Activated CD8-positive, alpha-beta memory T cell treated with anti-CD3 and anti-CD28 coated beads, Interleukin-2, amount 10 ng/mL, durations not matched to agents 7 days and 5 days (primary cell): ENCODE measurements around the gene BSG. TPM values are rescaled to one million over a fixed set of nuclear protein-coding genes. Genes with fewer than 3 reads are reported as not detected.
A peak's percentile ranks its signal among the peaks of the same experiment; 100 is the strongest.

Source experiments
- ATAC-seq: fragments of 150-1000 bp; cut with Tn5 transposase; one replicate; pipeline ENCODE4 v1.10.0; 2021; ENCODE audit warnings: moderate library complexity
- CTCF ChIA-PET: fragments of 350-600 bp; sonication (Branson Sonifier 250); formaldehyde crosslinking; loops from one replicate; lab custom pipeline; 2021; ENCODE audit warnings: antibody characterized with exemption; lab: Charles Lee
- DNase-seq: peaks from one replicate; pipeline ENCODE4 v3.0.0-alpha.2; 2020
- H3K27ac Mint-ChIP-seq: one replicate; pipeline ENCODE4 v1.8.0; 2021; ENCODE audit warnings: mild to moderate bottlenecking, mixed read lengths
- H3K27me3 Mint-ChIP-seq: one replicate; pipeline ENCODE4 v1.8.0; 2021; ENCODE audit warnings: mixed read lengths
- H3K36me3 Mint-ChIP-seq: one replicate; pipeline ENCODE4 v1.8.0; 2021; ENCODE audit warnings: mild to moderate bottlenecking, mixed read lengths
- H3K4me1 Mint-ChIP-seq: one replicate; pipeline ENCODE4 v1.8.0; 2021; ENCODE audit warnings: mixed read lengths
- H3K4me3 Mint-ChIP-seq: one replicate; pipeline ENCODE4 v1.8.0; 2021; ENCODE audit warnings: mild to moderate bottlenecking, moderate library complexity, mixed read lengths
- H3K9me3 Mint-ChIP-seq: one replicate; pipeline ENCODE4 v1.8.0; 2022; ENCODE audit warnings: low read depth, mixed read lengths
- total RNA-seq, 2 experiments: library from RNA; stranded (reverse); gene quantifications; one replicate each; pipeline ENCODE4 v1.2.3, GENCODE V29; 2021

The BSG gene
- total RNA-seq, 2 experiments from 2014 or later, result 206 to 225 TPM

DNA sequence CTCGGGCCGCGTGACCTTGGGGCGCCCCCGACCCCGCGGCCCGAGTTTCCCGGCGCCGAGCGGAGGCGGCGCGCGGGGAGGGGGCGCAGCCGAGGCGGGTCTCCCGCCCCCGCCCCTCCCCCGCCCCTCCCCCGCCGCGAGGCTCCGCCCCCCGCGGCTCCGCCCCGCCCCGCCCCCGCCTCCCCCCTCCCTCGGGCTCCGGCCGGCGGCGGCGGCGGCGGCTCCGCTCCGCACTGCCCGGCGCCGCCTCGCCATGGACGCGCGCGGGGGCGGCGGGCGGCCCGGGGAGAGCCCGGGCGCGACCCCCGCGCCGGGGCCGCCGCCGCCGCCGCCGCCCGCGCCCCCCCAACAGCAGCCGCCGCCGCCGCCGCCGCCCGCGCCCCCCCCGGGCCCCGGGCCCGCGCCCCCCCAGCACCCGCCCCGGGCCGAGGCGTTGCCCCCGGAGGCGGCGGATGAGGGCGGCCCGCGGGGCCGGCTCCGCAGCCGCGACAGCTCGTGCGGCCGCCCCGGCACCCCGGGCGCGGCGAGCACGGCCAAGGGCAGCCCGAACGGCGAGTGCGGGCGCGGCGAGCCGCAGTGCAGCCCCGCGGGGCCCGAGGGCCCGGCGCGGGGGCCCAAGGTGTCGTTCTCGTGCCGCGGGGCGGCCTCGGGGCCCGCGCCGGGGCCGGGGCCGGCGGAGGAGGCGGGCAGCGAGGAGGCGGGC is 17.4 kb downstream of the BSG start, which contains the start of gene HCN2:
HCN2 (plus strand) TSS at position 189 of the 703 bp plus-strand sequence; CDS start at position 254, 65 bp downstream.
- ATAC-seq (no peak), DNase-seq (no peak)
- Mint-ChIP-seq H3K4me1 (peaks cover 2% of the 10 kb centered on the region), H3K36me3 (no peaks in the 10 kb centered on the region), H3K4me3 (no peak within 1 kb of the TSS), H3K9me3 (no peaks in the 10 kb centered on the region), H3K27ac (no peak within 1 kb of the TSS), H3K27me3 (peaks cover 37% of the 10 kb centered on the region)
- CTCF ChIA-PET, result interaction anchor here (0.8 kb wide), 1 partner anchor 144 kb away, joined by 3 read pairs; no protein-coding TSS in a partner anchor

DNA sequence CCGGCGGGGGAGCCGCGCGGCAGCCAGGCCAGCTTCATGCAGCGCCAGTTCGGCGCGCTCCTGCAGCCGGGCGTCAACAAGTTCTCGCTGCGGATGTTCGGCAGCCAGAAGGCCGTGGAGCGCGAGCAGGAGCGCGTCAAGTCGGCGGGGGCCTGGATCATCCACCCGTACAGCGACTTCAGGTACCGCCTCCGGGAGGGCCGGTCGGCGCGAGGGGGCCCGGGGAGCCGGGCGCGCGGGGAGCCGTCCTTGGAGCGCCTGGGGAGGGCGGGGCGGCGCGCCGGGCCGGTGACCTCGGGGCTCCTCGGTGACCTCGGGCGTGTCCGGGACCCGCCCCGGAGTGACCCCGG is 18.0 kb downstream of the BSG start:
- CTCF ChIA-PET, result interaction anchor here (0.8 kb wide), 1 partner anchor 144 kb away, joined by 3 read pairs; no protein-coding TSS in a partner anchor
- Mint-ChIP-seq H3K4me1 (peaks cover 2% of the 10 kb centered on the region), H3K4me3 (no peak overlapping the region), H3K36me3 (no peaks in the 10 kb centered on the region), H3K27me3 (peaks cover 37% of the 10 kb centered on the region), H3K9me3 (no peaks in the 10 kb centered on the region), H3K27ac (no peak overlapping the region)
- DNase-seq, result no peak
- ATAC-seq, result peak; percentile 37

DNA sequence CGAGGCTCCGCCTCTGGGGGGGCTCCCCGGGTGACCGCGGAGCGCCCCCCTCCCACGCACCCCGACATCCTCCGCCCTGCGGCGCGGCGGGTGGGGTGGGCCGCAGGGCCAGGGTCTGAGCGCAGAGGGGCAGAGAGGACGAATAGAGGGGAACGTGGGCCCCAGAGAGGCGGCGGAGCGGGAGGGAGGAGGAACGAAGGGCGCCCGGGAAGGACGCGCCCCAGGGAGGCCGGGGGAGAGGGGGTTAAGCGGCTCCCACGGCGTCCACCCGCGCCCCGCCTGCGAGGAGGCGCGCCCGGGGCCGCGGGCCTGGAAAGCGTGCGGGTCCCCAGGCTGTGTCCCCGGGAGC is 18.3 kb downstream of the BSG start:
- H3K27ac Mint-ChIP-seq, result no peak overlapping the region
- no peak overlapping the region for H3K4me3 Mint-ChIP-seq
- no peaks in the 10 kb centered on the region for H3K9me3 Mint-ChIP-seq
- ATAC-seq (no peak), DNase-seq (no peak)
- H3K4me1 Mint-ChIP-seq, result peaks cover 2% of the 10 kb centered on the region
- CTCF ChIA-PET, result no interaction called here
- peaks cover 37% of the 10 kb centered on the region for H3K27me3 Mint-ChIP-seq
- no peaks in the 10 kb centered on the region for H3K36me3 Mint-ChIP-seq

DNA sequence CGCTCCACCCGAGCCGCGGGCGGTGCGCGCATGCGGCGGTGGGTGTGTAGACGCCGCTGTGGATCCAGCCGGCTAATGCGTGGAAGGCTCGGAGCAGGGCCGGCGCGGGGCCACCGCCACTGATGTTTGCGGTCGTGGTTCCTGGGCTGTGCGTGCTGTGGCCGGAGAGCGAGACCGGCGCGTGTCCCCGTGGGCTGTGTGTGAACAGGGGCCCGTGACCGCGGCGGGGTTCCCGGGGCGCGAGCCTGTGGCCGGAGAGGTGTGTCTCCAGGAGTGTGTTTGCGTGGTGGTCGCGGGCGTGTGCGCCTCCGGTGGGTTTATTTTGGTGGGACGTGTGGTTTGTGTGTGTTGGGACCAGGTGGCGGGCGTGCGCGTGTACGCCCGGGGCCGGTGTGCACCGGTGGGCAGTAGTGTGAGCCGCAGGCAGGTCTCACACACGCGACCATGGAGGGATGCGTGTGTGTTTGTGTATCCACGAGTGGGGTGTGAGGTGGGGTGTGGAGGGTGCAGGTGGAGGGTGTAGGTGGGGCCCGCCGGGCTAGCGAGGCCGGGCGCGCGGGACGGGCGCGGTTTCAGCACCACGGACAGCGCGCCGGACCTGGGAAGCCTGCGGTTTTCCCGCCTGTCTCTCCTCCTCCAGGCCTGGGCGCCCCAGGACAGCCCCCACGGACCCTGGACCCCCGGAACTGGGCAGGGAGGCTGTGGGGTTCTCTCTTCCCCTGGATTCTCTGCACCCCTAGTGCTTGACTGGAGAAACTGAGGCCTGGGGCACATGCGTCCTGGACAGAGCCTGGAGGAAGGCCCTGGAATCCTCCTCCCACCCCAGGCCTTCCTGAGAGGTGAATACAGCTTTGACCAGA is 18.9 kb downstream of the BSG start:
- Mint-ChIP-seq H3K9me3 (no peaks in the 10 kb centered on the region), H3K4me3 (no peak overlapping the region), H3K36me3 (no peaks in the 10 kb centered on the region), H3K4me1 (peaks cover 2% of the 10 kb centered on the region), H3K27ac (no peak overlapping the region), H3K27me3 (peaks cover 35% of the 10 kb centered on the region)
- ATAC-seq (no peak), DNase-seq (no peak)
- CTCF ChIA-PET, result no interaction called here

GRCh38 chr19:592101-592500 is 19.7 kb downstream of the BSG start:
- Mint-ChIP-seq H3K4me3 (no peak overlapping the region), H3K9me3 (no peaks in the 10 kb centered on the region), H3K27me3 (peaks cover 33% of the 10 kb centered on the region), H3K27ac (no peak overlapping the region), H3K4me1 (peaks cover 2% of the 10 kb centered on the region), H3K36me3 (no peaks in the 10 kb centered on the region)
- CTCF ChIA-PET, result interaction anchor here (1.5 kb wide), 1 partner anchor 8 kb away, joined by 5 read pairs; no protein-coding TSS in a partner anchor
- ATAC-seq, result no peak
- no peak for DNase-seq

GRCh38 chr19:593055-593454 is 20.7 kb downstream of the BSG start:
- peaks cover 31% of the 10 kb centered on the region for H3K27me3 Mint-ChIP-seq
- H3K9me3 Mint-ChIP-seq, result no peaks in the 10 kb centered on the region
- no peaks in the 10 kb centered on the region for H3K36me3 Mint-ChIP-seq
- H3K27ac Mint-ChIP-seq, result no peak overlapping the region
- CTCF ChIA-PET, result interaction anchor here (1.5 kb wide), 1 partner anchor 9 kb away, joined by 5 read pairs; no protein-coding TSS in a partner anchor
- H3K4me1 Mint-ChIP-seq, result peaks cover 2% of the 10 kb centered on the region
- ATAC-seq (no peak), DNase-seq (no peak)
- no peak overlapping the region for H3K4me3 Mint-ChIP-seq

DNA sequence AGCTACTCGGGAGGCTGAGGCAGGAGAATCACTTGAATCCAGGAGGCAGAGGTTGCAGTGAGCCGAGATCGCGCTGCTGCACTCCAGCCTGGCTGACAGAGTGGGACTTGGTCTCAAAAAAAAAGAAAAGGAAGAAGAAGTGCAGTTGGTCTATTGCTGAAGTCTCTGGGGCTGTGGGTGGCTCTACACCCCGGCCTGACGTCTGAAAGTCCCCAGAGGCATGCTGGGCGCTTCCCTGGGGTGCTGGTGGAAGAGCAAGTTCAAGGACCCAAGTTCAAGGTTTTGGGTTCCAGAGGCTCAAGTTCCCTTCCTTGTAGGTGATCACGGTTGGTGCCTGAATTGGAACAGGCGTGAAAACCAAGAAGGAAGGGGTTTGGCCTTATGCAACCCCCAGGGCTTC is 21.1 kb downstream of the BSG start:
- ATAC-seq (no peak), DNase-seq (no peak)
- peaks cover 28% of the 10 kb centered on the region for H3K27me3 Mint-ChIP-seq
- H3K4me3 Mint-ChIP-seq, result no peak overlapping the region
- H3K27ac Mint-ChIP-seq, result no peak overlapping the region
- peaks cover 2% of the 10 kb centered on the region for H3K4me1 Mint-ChIP-seq
- H3K9me3 Mint-ChIP-seq, result no peaks in the 10 kb centered on the region
- CTCF ChIA-PET, result interaction anchor here (1.5 kb wide), 1 partner anchor 9 kb away, joined by 5 read pairs; no protein-coding TSS in a partner anchor
- H3K36me3 Mint-ChIP-seq, result no peaks in the 10 kb centered on the region

DNA sequence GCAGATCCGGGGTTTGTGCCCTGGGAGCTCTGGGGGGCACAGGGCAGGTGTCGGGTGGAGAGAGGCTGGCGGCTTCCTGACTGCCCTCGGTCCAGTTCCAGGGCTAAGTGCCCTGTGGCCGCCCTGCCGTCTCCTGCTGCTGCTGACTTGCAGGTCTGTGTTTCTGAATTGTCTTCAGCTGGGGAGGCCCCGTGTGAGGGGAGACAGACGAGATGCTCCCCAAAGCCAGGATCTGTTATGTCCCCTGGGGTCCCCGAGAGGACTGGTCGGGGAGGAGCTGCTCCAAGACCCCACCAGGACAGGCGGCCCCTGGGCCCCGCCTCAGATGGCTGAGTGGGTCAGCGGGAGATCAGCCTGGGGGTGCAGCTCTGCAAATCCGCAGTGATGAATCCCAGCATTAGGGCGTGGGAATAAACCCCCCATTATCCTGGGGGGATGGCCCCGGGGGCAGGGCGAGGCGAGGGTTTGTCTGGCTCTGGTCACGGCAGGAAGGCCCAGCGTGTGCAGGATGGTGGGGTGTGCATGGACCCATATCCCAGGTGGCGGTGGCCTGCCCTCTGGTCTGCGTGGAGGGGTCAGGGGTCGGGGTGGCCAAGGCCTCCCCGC is 22.0 kb downstream of the BSG start:
- CTCF ChIA-PET, result no interaction called here

GRCh38 chr19:595326-596262 is 23.2 kb downstream of the BSG start:
- Mint-ChIP-seq H3K27ac (no peak overlapping the region), H3K27me3 (peaks cover 20% of the 10 kb centered on the region), H3K4me1 (no peaks in the 10 kb centered on the region), H3K36me3 (no peaks in the 10 kb centered on the region), H3K9me3 (no peaks in the 10 kb centered on the region), H3K4me3 (no peak overlapping the region)
- no peak for DNase-seq
- ATAC-seq, result no peak
- CTCF ChIA-PET, result interaction anchor here (1.3 kb wide), 1 partner anchor 12 kb away, joined by 5 read pairs; no protein-coding TSS in a partner anchor

More for the DNA sequence above, 22.0 kb downstream of the BSG start:
- ATAC-seq, result no peak
- Mint-ChIP-seq H3K4me1 (no peaks in the 10 kb centered on the region), H3K4me3 (no peak overlapping the region), H3K27ac (no peak overlapping the region), H3K9me3 (no peaks in the 10 kb centered on the region), H3K27me3 (peaks cover 22% of the 10 kb centered on the region), H3K36me3 (no peaks in the 10 kb centered on the region)
- no peak for DNase-seq

DNA sequence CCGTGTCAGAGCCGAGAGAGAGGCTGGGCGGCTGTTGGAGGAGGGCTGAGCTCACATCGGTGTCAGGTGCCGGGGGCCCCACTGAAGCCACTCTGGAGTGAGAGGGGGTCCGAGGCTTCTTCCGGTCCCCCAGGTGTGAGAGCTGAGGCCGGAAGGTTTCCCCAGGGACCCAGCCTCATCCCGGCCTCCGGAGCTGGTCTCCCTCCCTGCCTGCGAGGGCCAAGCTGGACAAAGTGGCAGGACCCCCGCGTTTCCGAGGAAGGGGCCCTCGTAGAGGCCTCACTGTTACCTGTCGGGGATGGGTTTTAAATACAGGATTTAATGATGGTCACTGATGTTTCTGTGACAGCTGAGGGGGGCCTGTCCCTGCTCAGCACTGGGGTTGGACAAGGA is 23.9 kb downstream of the BSG start:
- DNase-seq (no peak), ATAC-seq (no peak)
- Mint-ChIP-seq H3K27me3 (peaks cover 17% of the 10 kb centered on the region), H3K27ac (no peak overlapping the region), H3K9me3 (no peaks in the 10 kb centered on the region), H3K4me3 (no peak overlapping the region), H3K36me3 (no peaks in the 10 kb centered on the region), H3K4me1 (no peaks in the 10 kb centered on the region)
- CTCF ChIA-PET, result interaction anchor here (1.3 kb wide), 1 partner anchor 12 kb away, joined by 5 read pairs; no protein-coding TSS in a partner anchor

DNA sequence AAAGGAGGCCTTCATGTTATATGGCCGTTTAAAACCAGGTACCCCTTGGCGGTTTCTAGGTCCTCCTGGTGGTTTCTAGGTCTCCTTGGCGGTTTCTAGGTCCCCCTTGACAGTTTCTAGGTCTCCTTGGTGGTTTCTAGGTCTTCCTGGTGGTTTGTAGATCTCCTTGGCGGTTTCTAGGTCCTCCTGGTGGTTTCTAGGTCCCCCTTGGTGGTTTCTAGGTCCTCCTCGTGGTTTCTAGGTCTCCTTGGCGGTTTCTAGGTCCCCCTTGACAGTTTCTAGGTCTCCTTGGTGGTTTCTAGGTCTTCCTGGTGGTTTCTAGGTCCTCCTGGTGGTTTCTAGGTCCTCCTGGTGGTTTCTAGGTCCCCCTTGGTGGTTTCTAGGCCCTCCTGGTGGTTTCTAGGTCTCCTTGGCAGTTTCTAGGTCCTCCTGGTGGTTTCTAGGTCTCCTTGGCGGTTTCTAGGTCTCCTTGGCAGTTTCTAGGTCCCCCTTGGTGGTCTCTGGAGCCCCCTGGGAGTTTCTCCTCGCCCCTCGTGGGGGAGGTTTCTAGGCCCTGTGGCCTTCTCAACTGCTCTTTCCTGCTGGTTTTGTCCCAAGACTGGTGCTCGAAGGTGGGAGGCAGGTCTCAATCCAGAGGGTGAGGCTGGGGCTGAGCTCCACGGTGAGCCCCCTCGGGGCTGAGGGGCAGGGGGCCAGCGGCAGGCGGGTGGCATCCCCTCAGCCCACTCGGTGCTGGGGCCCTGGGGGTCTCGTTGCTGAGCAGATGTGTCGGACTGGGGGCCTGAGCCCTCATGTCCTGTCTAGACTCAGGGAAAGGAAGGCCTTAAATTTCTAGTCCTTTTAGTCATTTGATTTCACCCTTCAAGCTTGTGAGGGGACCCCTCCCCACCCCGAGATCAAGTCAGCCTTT is 25.3 kb downstream of the BSG start:
- no peak for ATAC-seq
- H3K27me3 Mint-ChIP-seq, result peaks cover 10% of the 10 kb centered on the region
- no peak for DNase-seq
- CTCF ChIA-PET, result interaction anchor here (1.0 kb wide), 2 partner anchors 12 to 42 kb away, joined by 3 read pairs; partner anchors contain the start of gene FGF22
- no peak overlapping the region for H3K4me3 Mint-ChIP-seq
- no peaks in the 10 kb centered on the region for H3K9me3 Mint-ChIP-seq
- H3K27ac Mint-ChIP-seq, result no peak overlapping the region
- H3K4me1 Mint-ChIP-seq, result no peaks in the 10 kb centered on the region
- no peaks in the 10 kb centered on the region for H3K36me3 Mint-ChIP-seq

DNA sequence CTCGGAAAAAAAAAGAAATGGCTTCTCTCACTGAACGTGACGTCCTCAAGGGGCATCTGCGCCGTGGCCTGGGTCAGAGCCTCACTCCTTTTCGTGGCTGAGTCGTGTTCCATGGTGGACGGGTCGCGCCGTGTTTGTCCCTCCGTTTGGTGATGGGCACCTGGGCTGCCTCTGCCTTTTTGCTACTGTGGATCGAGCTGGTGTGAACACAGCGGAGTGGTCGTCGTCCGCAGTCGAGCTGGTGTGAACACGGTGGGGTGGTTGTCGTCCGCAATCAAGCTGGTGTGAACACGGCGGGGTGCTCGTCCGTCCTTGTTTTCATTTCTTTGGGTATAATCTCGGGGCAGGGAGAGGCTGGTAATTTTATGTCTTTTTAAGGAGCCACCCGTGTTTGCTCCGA is 28.9 kb downstream of the BSG start:
- Mint-ChIP-seq H3K36me3 (no peaks in the 10 kb centered on the region), H3K27ac (no peak overlapping the region), H3K27me3 (no peaks in the 10 kb centered on the region), H3K4me3 (no peak overlapping the region), H3K9me3 (no peaks in the 10 kb centered on the region), H3K4me1 (no peaks in the 10 kb centered on the region)
- CTCF ChIA-PET, result no interaction called here
- ATAC-seq (no peak), DNase-seq (no peak)
